Heart right ventricle (tissue), 16 donors: Measurements from ENCODE around the gene WNT5A. TPM values are rescaled to one million over a fixed set of nuclear protein-coding genes. Genes with fewer than 3 reads are reported as not detected.

Experiments
- ATAC-seq, 8 donors: fragments of 200-7000 bp; cut with Tn5 transposase; one replicate each; pipeline ENCODE4 v1.9.1; 2020; ENCODE audit warnings: mild to moderate bottlenecking in 8 of 8, moderate library complexity in 8 of 8, moderate number of reproducible peaks in 1 of 8
- DNase-seq, 2 donors: peaks; one replicate each; pipeline ENCODE4 v3.0.0-alpha.2; 2020
- H3K27ac ChIP-seq, 10 donors: fragments of 200-600 bp; sonication (generic) in 2 of 10; one replicate each; pipeline versions ENCODE4 v1.5.0 to v1.8.0; 2020 to 2022; ENCODE audit warnings: mild to moderate bottlenecking in 3 of 10
- H3K27me3 ChIP-seq, 7 donors: fragments of 200-600 bp; one replicate each; pipeline ENCODE4 v1.8.0; 2021 to 2022; ENCODE audit warnings: mild to moderate bottlenecking in 2 of 7
- H3K36me3 ChIP-seq, 9 donors: fragments of 200-600 bp; sonication (generic) in 1 of 9; one replicate each; pipeline versions ENCODE4 v1.5.0 to v1.8.0; 2020 to 2022; ENCODE audit warnings: mild to moderate bottlenecking in 2 of 9
- H3K4me1 ChIP-seq, 9 donors: fragments of 200-600 bp; sonication (generic) in 1 of 9; one replicate each; pipeline versions ENCODE4 v1.5.0 to v1.8.0; 2020 to 2022; ENCODE audit warnings: mild to moderate bottlenecking in 4 of 9
- H3K4me3 ChIP-seq, 10 donors: fragments of 200-600 bp; sonication (generic) in 2 of 10; one replicate each; pipeline versions ENCODE4 v1.5.0 to v1.8.0; 2020 to 2022; ENCODE audit warnings: mild to moderate bottlenecking in 7 of 10, moderate library complexity in 2 of 10
- H3K9me3 ChIP-seq, 11 donors: fragments of 200-600 bp in 10 of 11; sonication (generic) in 2 of 11; one replicate each; pipeline versions ENCODE4 v1.5.0 to v1.8.0; 2013 to 2022; ENCODE audit warnings: mild to moderate bottlenecking in 2 of 11, control low read depth in 1 of 11, moderate library complexity in 1 of 11
- CTCF ChIP-seq, 9 donors: fragments of 200-600 bp; sonication (generic) in 2 of 9; IDR thresholded peaks; one replicate each; pipeline versions ENCODE4 v1.5.0 to v1.8.0; 2021 to 2022; ENCODE audit warnings: antibody characterized with exemption in 9 of 9, mild to moderate bottlenecking in 5 of 9, moderate library complexity in 1 of 9
- WGBS, 2 donors: extraction: QIAGEN DNeasy Blood & Tissue Kit; methylation state at CpG; one replicate each; pipeline ENCODE4 v1.1.7; 2013; ENCODE audit warnings: inconsistent platforms in 1 of 2; 5-methylcytosine and 5-hydroxymethylcytosine counted together
- intact Hi-C, 10 donors: fragments of 100-400 bp; cut with DNase I; formaldehyde crosslinking; loops; one replicate each; pipeline versions ENCODE4 v1.11.1 to v1.14.2; 2022
- polyA plus RNA-seq, 2 donors: library from polyadenylated mRNA; stranded (reverse); fragments of 200-250 nt; gene quantifications; one replicate each; pipeline ENCODE4 v1.2.3, GENCODE V29; 2013
- total RNA-seq, 10 donors: library from RNA; stranded (reverse); fragmentation: NEBNext Ultra II Directional in 3 of 10; extraction: Animal tissue kit (Norgen Biotek cat#: 25700) in 3 of 10; gene quantifications; one replicate each; pipeline versions ENCODE4 v1.2.1 to v1.2.4, GENCODE V29; 2021 to 2023
- donor health status: Arrhythmogenic right ventricular cardiomyopathy.
- donor health status: ischemic (EF 13 %, LVEDD 7.1; RV severe dilation, severe dysfunction).
- donor health status: healthy with polysubstance abuse.
- donor health status: DM: no; HTN: yes; CAD: no.
- donor health status: DM: no; HTN: no; CAD: no.
- donor health status: ischemic (EF 25% LVEDD 6.9; RV normal size, moderate dysfunction).
- donor health status: ischemic (EF 25% LVEDD 5.7; RV mildly dilated, moderate dysfunction).
- donor health status: healthy.
- donor health status: DM: yes; HTN: yes; CAD: no.
- donor health status: Ischemic cardiomyopathy.
- donor health status: ischemic (EF 35%, LVEDD 5.7; RV mildly dilated, moderate dysfunction).
- donor health status: nonischemic (EF 11% LVEDD 7.7; RV severe dilation, severe dysfunction).
- donor health status: DM: yes; HTN: yes; CAD: no.
- donor health status: PGD.
- donor health status: ischemic (EF 29% LVEDD 5.4; RV normal size, mild dysfunction).
- donor health status: nonischemic (EF 23%, LVEDD 6.1; RV moderate dilation, normal function).

Gene WNT5A
- total and polyA plus RNA-seq, 12 donors = 0.33 to 5.9 (median 3.2) TPM

GRCh38 chr3:55498520-55498919 is 11.4 kb upstream of the WNT5A start:
- no peaks in the 10 kb centered on the region for H3K9me3 ChIP-seq
- no peaks in the 10 kb centered on the region for H3K4me1 ChIP-seq
- H3K27me3 ChIP-seq = peaks cover 0 to 27% (median 0%) of the 10 kb centered on the region in 7 donors
- H3K4me3 ChIP-seq = no peak overlapping the region
- no peak overlapping the region for H3K27ac ChIP-seq
- no peak for TF ChIP-seq CTCF (IDR thresholded peaks at IDR 0.05)
- 81 to 84% methylated on average over 4 of the region's 4 CpGs for WGBS, 2 donors
- intact Hi-C loops = no loop called here
- ATAC-seq (no peak), DNase-seq (no peak)
- H3K36me3 ChIP-seq = no peaks in the 10 kb centered on the region

GRCh38 chr3:55497250-55497649 is 10.1 kb upstream of the WNT5A start:
- Histone ChIP-seq H3K4me1 (no peaks in the 10 kb centered on the region), H3K27ac (no peak overlapping the region), H3K27me3 (peaks cover 0 to 36% (median 8%) of the 10 kb centered on the region in 7 donors), H3K36me3 (no peaks in the 10 kb centered on the region), H3K9me3 (no peaks in the 10 kb centered on the region), H3K4me3 (no peak overlapping the region)
- intact Hi-C loops = no loop called here
- DNase-seq (no peak), ATAC-seq (no peak)
- no peak for TF ChIP-seq CTCF (IDR thresholded peaks at IDR 0.05)

GRCh38 chr3:55494976-55495375 is 7.9 kb upstream of the WNT5A start:
- Histone ChIP-seq H3K4me3 (no peak overlapping the region), H3K9me3 (no peaks in the 10 kb centered on the region), H3K27ac (no peak overlapping the region), H3K4me1 (peaks cover 0 to under 1% (median 0%) of the 10 kb centered on the region in 9 donors), H3K36me3 (no peaks in the 10 kb centered on the region), H3K27me3 (peaks cover 0 to 42% (median 21%) of the 10 kb centered on the region in 7 donors)
- 70 to 76% methylated on average over 2 of the region's 2 CpGs for WGBS, 2 donors
- intact Hi-C loops = loop anchor here in 1 of 10 donors (5.0 kb wide), 1 partner anchor 547 kb away; no protein-coding TSS in a partner anchor
- DNase-seq (no peak), ATAC-seq (no peak)
- TF ChIP-seq CTCF (IDR thresholded peaks at IDR 0.05) = no peak

- ATAC-seq = no peak
- H3K27me3 ChIP-seq = peaks cover 0 to 51% (median 30%) of the 10 kb centered on the region in 7 donors
- WGBS, 2 donors = 76 to 84% methylated on average over 5 of the region's 5 CpGs
Measured at GRCh38 chr3:55492976-55493375, 5.9 kb upstream of the WNT5A start.

More at GRCh38 chr3:55492976-55493375, 5.9 kb upstream of the WNT5A start:
- DNase-seq = no peak
- no peak overlapping the region for H3K4me3 ChIP-seq
- H3K9me3 ChIP-seq = no peaks in the 10 kb centered on the region
- H3K36me3 ChIP-seq = no peaks in the 10 kb centered on the region
- peaks cover 0 to 13% (median 9%) of the 10 kb centered on the region in 9 donors for H3K4me1 ChIP-seq
- H3K27ac ChIP-seq = no peak overlapping the region
- TF ChIP-seq CTCF (IDR thresholded peaks at IDR 0.05) = no peak
- intact Hi-C loops = loop anchor here in 1 of 10 donors (5.0 kb wide), 1 partner anchor 549 kb away; no protein-coding TSS in a partner anchor
